Stimulated activated CD8-positive, alpha-beta memory T cell treated with anti-CD3 and anti-CD28 coated beads, Interleukin-2, amount 100 ng/mL, for 48 hours (primary cell): ENCODE data around the gene BTBD3.

Source experiments
- DNase-seq, 2 donors: peaks; one replicate each; pipeline ENCODE4 v3.0.0-alpha.2; 2020; ENCODE audit warnings: low read depth in 2 of 2

Gene BTBD3

GRCh38 chr20:11966186-11966585, 48.5 kb downstream of the BTBD3 start:
- DNase-seq: no peak

GRCh38 chr20:11970243-11970836, 52.6 kb downstream of the BTBD3 start:
- DNase-seq: no peak

DNA sequence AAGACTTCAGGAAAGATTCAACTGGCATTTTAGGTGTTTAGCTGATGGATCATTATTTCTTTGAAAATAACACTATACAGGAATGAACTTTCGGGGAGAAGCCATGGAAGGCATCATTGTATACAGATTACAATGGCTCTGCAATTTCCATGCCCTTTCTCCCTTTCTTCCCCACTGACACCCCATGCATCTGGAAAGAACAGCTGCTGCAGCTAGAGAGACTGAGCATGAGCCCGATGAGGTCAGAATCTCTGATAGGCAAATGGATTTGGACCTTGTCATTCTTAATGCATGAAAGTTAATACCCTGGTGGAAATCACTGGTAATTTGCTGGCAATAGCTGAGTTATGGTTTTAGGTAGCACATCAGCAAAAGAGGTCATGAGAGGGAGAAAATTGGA, 54.8 kb downstream of the BTBD3 start:
- no peak for DNase-seq
